GM18951 (cell line): ENCODE measurements around the gene TLK1.

Experiments used
- POLR2A ChIP-seq: IDR thresholded peaks from 4 replicates; pipeline ENCODE4 v1.6.1; 2011; ENCODE audit warnings: mild to moderate bottlenecking; ENCODE audit not compliant: insufficient read length, insufficient read depth; ENCODE audit errors: extremely low read depth
- in situ Hi-C: fragments of 300-500 bp; cut with MboI; formaldehyde crosslinking; loops from one replicate; pipeline ENCODE4 v1.12.0; 2022; ENCODE audit warnings: low sequenced_read_pairs, mixed read lengths, inconsistent platforms; ENCODE audit not compliant: unreplicated experiment

The TLK1 gene

DNA sequence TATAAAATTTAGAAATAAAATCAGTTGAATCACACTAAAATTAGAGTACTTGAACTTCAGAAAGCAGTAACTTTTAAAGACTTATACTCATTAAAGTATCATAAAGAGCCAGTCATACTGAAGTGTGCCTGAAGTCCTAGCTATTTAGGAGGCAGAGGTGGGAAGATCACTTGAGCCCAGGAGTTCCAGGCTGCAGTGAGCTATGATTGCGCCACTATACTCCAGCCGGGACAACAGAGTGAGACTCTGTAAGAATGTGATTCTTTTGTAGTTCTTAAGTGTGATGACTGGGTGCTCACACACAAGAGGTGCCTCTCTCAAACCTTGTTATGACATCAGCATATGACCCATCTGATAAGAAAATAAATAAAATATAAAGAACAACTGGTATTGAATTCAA lies 14.6 kb downstream of the TLK1 start:
- TF ChIP-seq POLR2A = no peak
- in situ Hi-C loops = loop anchor here (10.0 kb wide), 1 partner anchor 269 kb away; no protein-coding TSS in a partner anchor

DNA sequence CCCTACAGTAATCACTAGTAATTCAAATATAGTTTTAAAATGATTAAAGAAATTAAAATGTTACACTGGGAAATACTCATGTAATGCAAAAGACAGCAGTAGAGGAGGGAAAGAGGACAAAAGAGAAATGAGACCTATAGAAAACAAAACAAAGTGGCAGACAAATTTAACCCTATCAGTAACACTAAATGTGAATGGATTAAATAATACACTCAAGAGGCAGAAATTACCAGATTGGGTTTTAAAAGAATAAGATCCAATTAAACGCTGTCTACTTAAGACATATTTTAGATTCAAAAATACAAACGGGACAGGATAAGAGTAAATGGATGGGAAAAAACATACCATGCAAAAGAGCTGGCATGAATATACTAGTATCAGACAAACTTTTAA lies 17.0 kb downstream of the TLK1 start:
- in situ Hi-C loops = loop anchor here (10.0 kb wide), 1 partner anchor 271 kb away; no protein-coding TSS in a partner anchor
- TF ChIP-seq POLR2A = no peak

DNA sequence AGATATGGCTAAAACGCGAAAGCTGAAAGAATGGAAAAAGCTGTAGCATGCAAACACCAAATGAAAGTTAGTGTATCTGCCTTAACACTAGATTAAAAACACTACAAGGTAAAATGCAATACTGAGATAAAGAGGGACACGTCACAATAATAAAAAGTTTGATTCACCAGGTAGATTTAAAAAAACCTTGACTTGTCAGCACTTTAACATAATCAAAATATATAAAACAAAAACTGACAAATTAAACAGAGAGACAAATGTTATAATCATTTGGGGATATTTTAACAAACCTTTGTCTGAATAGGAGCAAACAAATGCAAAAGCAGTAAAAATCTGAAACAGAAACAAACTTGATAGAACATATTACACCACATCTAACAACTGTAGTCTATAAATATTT lies 18.3 kb downstream of the TLK1 start:
- in situ Hi-C loops = loop anchor here (10.0 kb wide), 1 partner anchor 272 kb away; no protein-coding TSS in a partner anchor

DNA sequence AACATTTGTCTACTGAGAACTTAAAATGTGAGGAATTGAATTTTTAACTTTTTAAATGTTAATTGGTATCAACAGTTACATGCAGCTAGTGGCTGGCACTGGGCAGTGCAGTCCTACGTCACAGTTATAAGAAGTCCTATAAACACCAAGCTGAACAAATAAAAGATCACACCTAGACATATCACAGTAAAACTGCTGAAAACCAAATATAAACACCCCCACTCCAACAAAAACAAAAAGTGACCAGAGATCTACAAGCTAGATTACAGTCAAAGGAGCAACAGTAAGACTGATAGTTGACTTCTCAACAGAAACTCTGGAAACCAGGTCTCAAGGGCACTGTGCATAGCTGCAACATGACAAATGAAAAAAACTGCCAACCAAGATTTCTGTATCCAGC lies 19.4 kb downstream of the TLK1 start:
- in situ Hi-C loops = loop anchor here (10.0 kb wide), 1 partner anchor 273 kb away; no protein-coding TSS in a partner anchor
- no peak for TF ChIP-seq POLR2A

More for the DNA sequence above, 18.3 kb downstream of the TLK1 start:
- no peak for TF ChIP-seq POLR2A

DNA sequence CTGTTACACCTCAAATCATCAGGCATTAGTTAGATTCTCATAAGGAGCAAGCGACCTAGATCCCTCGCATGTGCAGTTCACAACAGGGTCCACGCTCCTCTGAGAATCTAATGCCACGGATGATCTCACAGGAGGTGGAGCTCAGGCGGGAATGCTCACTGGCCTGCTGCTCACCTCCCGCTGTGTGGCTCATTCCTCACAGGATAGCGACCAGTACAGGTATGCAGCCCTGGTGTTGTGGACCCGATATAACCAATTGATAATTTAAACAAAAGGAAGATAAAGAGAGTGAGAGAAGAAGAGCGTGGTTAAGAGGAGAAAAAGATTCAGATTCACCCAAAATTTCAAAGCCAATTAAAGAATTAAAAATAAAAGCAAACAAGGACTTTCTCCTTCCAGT lies 20.8 kb downstream of the TLK1 start:
- no peak for TF ChIP-seq POLR2A
- in situ Hi-C loops = loop anchor here (10.0 kb wide), 1 partner anchor 275 kb away; no protein-coding TSS in a partner anchor

DNA sequence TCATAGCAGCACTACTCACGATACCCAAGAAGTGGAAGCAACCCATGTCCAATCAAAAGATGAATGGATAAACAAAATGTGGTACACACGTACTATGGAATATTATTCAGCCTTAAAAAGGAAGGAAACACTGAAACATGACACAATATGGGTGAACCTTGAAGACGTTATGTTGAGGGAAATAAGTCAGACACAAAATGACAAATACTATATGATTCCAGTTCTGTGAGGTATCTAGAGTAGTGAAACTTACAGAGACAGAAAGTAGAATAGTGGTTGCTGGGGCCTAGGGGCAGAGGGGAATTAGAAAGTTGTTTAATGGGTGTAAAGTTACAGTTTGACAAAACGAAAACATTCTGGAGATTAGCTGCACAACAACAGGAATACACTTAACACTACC lies 24.7 kb downstream of the TLK1 start:
- no peak for TF ChIP-seq POLR2A
- in situ Hi-C loops = no loop called here

DNA sequence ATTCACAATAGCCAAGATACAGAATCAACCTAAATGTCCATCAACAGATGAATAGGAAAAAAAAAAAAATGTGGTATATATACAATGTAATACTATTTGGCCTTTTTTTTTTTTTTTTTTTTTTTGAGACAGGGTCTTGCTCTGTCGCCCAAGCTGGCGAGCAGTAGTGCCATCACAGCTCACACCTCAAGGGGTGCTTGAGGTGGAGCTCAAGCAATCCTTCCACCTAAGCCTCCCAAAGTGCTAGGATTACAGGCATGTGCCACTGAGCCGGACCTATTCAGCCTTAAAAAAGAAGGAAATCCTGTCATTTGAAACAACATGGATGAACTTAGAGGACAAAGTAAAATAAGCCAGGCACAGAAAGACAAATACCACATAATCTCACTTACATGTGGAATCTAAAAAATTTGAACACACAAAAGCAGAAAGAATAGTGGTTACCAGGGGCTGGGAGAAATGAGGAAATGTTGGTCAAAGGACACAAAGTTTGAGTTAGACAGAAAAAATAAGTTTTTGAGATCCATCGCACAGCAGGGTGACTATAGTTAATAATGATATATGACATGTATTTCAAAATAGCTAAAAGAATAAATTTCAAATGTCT lies 26.0 kb downstream of the TLK1 start:
- TF ChIP-seq POLR2A = no peak
- in situ Hi-C loops = no loop called here

DNA sequence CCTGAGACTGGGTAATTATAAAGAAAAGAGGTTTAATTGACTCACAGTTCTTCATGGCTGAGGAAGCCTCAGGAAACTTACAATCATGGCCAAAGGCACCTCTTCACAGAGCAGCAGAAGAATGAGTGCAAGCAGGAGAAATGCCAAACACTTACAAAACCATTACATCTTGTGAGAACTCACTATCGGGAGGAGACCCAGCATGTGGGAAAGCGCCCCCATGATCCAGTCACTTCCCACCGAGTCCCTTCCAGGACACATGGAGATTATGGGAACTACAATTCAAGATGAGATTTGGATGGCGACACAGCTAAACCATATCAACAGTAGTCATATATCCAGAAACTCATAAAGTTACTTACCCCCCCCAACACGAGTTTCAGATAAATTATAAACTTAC lies 28.6 kb downstream of the TLK1 start:
- in situ Hi-C loops = no loop called here
- no peak for TF ChIP-seq POLR2A

DNA sequence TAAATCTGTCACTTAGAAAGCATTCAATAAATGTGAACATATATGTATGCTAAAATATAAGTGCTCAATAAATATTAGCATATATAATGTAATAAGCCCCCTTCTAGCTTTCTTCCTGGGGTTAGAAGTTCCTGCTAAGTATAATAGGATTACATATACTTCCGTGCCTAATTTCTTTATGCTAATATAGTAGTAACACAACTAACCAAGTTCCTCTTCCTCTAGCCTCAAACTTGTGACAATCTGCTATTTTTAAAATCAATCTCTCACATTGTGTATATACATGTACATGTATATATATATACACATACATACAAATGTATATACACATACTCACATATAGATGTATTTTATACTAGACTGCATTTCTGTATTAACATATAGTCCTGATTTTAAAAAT lies 32.2 kb downstream of the TLK1 start:
- no peak for TF ChIP-seq POLR2A
- in situ Hi-C loops = no loop called here

DNA sequence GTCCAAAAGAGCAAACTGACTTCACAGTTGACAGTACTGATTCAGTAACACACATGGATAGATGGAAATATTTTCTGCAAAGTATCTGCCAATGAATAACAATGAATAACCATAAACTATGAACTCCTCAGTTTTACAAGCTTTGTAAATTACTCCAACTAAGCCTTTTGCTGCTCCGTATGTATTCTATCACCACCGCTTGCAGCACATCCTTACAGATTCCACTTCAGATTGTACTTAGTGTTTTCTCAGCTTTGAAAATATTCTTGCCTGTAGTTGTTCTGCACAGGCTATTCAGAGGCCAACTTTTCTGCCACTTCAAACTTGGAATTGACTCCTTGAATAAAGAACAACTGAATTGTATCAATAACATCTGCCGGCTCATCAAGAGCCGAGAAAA lies 36.2 kb downstream of the TLK1 start:
- no peak for TF ChIP-seq POLR2A
- in situ Hi-C loops = no loop called here

DNA sequence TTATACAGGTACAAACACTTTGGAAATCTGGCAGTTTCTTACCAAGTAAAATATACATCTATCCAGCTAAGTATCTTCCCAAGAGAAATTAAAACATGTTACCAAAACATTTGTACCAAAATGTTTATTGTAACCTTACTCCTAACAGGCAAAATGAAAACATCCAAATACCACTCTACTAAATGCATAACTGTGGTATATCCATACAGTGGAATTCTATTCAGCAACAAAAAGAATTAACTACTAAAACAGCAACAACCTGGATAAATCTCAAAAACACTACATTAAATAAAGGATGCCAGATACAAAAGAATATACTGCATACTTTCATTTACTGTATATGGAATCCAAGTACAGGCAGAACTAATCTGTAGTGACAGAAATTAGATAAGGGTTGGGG lies 51.1 kb downstream of the TLK1 start:
- no peak for TF ChIP-seq POLR2A

DNA sequence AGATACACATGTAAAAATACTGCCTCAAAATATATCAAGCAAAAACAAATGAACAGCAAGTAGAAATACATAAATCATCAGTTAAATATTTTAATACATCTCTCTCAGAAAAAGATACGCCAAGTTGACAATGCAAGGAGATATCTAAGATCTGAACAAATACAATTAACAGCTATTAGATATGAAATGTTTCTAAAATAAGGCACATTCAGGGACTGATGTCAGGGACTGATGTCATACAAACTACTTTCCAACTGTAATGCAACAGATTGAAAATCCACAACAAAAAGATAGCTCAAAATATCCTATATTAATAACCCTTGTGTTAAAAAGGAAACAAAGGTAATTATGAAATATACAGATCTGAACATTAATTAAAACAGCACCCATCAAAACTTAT lies 51.7 kb downstream of the TLK1 start:
- TF ChIP-seq POLR2A = no peak
- in situ Hi-C loops = no loop called here

More for the DNA sequence above, 51.1 kb downstream of the TLK1 start:
- in situ Hi-C loops = no loop called here

DNA sequence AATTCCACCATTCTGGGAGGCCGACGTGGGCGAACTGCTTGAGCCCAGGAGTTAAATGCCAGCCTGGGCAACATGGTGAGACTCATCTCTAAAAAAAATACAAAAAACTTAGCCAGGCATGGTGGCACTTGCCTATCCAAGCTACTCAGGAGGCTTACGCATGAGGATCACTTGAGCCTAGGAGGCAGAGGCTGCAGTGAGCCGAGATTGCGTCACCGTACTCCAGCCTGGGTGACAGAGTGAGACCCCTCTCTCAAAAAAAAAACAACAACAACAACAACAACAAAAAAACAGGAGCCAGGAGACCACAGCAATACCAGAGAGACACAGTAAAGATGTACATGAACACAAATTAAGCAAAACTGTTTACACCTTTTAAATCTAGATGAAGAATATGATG lies 52.9 kb downstream of the TLK1 start:
- in situ Hi-C loops = no loop called here
- TF ChIP-seq POLR2A = no peak

DNA sequence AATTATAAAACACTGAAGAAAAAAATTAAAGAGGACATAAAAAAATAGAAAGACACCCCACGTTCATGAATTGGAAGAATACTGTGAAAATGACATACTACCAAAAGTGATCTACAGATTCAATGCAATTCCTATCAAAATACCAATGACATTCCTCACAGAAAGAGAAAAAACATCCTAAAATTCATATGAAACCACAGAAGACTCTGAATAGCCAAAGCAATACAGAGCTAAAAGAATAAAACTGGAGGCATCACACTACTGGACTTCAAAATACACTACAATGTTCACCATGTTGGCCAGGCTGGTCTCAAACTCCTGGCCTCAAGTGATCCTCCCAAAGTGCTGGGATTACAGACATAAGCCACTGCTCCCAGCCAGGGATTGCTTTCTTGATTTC lies 56.3 kb downstream of the TLK1 start:
- in situ Hi-C loops = no loop called here
- TF ChIP-seq POLR2A = no peak
